GM18861 (cell line): ENCODE measurements around the gene RNF167.
"Not testable (repeated sequence)": the region's sequence is repeated elsewhere in the genome, so short reads cannot be mapped to it uniquely, and the experiment has no call there.

Source experiments
- ATAC-seq: cut with Tn5 transposase; IDR thresholded peaks from one replicate; pipeline ENCODE4 v1.9.1; 2021; ENCODE audit not compliant: unreplicated experiment

Gene RNF167

GRCh38 chr17:4901648-4902344 is 38.3 kb upstream of the RNF167 start:
- ATAC-seq: no peak

- ATAC-seq: no peak
These were observed 37.5 kb upstream of the RNF167 start for GRCh38 chr17:4902540-4902939.

GRCh38 chr17:4903051-4903818 is 36.8 kb upstream of the RNF167 start, which contains the start of gene CHRNE:
Gene CHRNE (minus strand): TSS chr17:4903098. CDS start chr17:4903063, 35 bp downstream.
- no peak for ATAC-seq

GRCh38 chr17:4906642-4907041 is 33.4 kb upstream of the RNF167 start:
- not testable (repeated sequence) for ATAC-seq

GRCh38 chr17:4908301-4908700 is 31.8 kb upstream of the RNF167 start:
- ATAC-seq: no peak

- ATAC-seq: no peak
These were observed 31.2 kb upstream of the RNF167 start for GRCh38 chr17:4908711-4909496.

GRCh38 chr17:4913994-4914393 is 26.1 kb upstream of the RNF167 start:
- no peak for ATAC-seq

GRCh38 chr17:4914551-4914950 is 25.5 kb upstream of the RNF167 start:
- not testable (repeated sequence) for ATAC-seq

- no peak for ATAC-seq
These were observed 20.5 kb upstream of the RNF167 start for GRCh38 chr17:4919511-4920047.

- no peak for ATAC-seq
These were observed 19.6 kb upstream of the RNF167 start for GRCh38 chr17:4920351-4921048.

- no peak for ATAC-seq
These were observed 18.7 kb upstream of the RNF167 start for GRCh38 chr17:4921320-4921719.

GRCh38 chr17:4926577-4927335 is 13.3 kb upstream of the RNF167 start:
- ATAC-seq: not testable (repeated sequence)

- no peak for ATAC-seq
These were observed 11.2 kb upstream of the RNF167 start for GRCh38 chr17:4928881-4929280.

- ATAC-seq: no peak
These were observed 8.1 kb upstream of the RNF167 start, which contains the start of gene GP1BA for GRCh38 chr17:4931963-4932362. Gene GP1BA (plus strand): TSS chr17:4932277. CDS start chr17:4932605, 328 bp downstream.

- no peak for ATAC-seq
These were observed 7.3 kb upstream of the RNF167 start for GRCh38 chr17:4932756-4933155.

- ATAC-seq: no peak
These were observed 6.4 kb upstream of the RNF167 start for GRCh38 chr17:4933646-4934045.

- ATAC-seq: no peak
These were observed 5.7 kb upstream of the RNF167 start for GRCh38 chr17:4934173-4934979.

- no peak for ATAC-seq
These were observed 4.4 kb upstream of the RNF167 start for GRCh38 chr17:4935650-4936049.

GRCh38 chr17:4936436-4936835 is 3.6 kb upstream of the RNF167 start:
- no peak for ATAC-seq
